Right renal cortex interstitium (tissue), 3 donors: ENCODE measurements around the gene UPK3A. TPM values are rescaled to one million over a fixed set of nuclear protein-coding genes. Genes with fewer than 3 reads are reported as not detected.
"Not testable (repeated sequence)": the region's sequence is repeated elsewhere in the genome, so short reads cannot be mapped to it uniquely, and the experiment has no call there.

Experiments used
- DNase-seq, 3 donors: peaks; one replicate each; pipeline ENCODE4 v3.0.0-alpha.2; 2013; ENCODE audit warnings: low read depth in 3 of 3, low spot score in 2 of 3
- polyA plus RNA-seq, 3 donors: library from polyadenylated mRNA; unstranded; fragments of 120-200 nt; gene quantifications; one replicate each; pipeline ENCODE4 v1.2.1, GENCODE V29; 2013; ENCODE audit not compliant: insufficient read length in 3 of 3

Gene UPK3A
- polyA plus RNA-seq, 3 donors: 0.15 to 1.8 (median 1.3) TPM

DNA sequence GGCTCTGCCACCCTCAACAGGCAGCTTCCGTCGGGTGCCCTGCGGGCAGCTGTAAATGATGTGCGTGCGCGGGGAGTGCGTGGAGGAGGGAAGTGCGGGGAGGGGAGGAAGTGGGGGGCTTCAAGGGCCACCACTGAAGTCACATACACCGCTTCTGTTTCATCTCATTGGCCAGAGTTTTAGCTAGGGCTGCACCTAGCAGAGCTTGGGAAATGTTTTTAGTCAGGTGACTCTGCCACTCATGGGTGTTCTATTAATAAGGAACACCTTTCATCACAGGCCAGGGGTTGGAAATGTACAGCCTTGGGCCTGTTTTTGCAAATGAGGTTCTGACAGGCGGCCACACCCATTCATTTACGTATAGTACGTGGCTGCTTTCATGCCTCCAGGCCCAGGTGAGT lies 39.6 kb downstream of the UPK3A start:
- no peak for DNase-seq

DNA sequence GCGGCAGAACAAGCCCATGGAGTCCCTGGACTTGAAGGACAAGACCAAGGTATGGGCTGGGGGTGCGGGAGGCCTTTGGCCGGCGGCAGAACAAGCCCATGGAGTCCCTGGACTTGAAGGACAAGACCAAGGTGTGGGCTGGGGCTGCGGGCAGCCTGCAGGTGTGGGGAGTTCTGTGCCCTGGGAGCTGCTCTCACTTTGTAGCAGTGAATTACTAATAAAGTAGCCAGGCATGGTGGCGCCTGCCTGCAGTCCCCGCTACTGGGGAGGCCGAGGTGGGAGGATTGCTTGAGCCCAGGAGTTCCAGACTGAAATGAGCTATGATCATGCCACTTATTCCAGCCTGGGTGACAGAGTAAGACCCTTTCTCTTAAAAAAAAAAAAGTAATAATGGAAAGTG lies 43.5 kb downstream of the UPK3A start:
- DNase-seq: not testable (repeated sequence)

DNA sequence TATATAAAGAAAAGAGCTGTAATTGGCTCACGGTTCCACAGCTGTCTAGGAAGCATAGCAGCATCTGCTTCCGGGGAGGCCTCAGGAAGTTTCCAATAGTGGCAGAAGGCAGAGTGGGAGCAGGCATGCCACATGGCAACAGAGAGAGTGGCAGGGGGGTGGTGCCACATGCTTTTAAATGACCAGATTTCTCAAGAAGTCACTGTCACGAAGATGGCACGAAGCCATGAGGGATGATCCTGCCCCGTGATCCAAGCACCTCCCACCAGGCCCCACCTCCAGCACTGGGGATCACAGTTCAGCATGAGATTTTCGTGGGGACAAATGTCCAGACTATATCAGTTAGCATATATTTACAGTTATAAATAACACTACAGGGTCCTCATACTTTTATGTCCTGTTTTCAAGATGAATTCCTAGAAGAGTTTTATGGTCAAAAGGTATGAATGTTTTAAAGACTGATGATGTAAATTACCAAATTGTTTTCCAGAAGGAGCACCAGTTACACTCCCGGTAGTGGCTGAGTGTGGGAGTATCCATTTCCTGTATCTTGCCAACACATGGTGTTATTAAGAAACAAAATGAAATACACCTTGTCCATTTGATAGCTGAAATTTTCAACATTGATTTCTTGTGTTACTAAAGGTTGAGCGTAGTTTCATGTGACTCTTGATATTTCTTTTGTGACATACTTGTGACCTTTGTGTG lies 44.2 kb downstream of the UPK3A start:
- DNase-seq: no peak

DNA sequence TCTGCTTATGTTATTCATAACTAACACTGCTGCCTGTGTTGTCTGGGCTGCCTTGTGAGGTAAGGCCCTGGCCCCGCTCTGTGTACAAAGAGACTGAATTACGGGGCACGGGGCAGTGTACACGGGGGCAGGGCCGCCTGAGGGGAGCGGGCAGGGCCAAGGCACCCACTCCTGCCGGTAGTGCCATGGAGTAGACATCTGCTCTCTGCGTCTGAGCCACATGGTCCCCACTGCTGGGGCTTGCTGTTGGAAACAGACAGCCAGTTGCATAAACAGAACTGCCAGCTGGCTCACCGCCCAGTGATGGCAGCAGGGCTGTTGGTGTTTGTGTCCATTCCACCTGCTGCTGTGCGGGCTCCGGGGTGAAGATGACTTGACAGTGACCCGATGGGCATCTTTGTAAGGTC lies 44.8 kb downstream of the UPK3A start:
- no peak for DNase-seq

DNA sequence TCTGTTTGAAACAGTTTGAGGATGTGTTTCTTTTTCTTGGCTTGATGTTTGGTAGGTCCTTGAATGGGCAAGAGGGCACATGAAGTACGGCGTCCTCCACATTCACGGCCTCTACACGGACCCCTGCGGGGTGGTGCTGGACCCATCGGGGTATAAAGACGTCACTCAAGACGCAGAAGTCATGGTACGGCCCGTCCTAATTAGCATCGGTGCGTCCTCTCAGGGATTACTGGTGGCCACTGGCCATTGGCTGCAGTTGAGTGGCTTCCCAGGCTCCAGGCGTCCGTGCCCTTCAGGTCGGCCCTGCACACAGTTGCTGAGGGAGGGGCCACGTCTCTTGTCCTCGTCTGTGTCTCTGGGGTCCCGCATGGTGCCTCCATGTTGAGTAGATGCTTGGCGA lies 45.8 kb downstream of the UPK3A start:
- no peak for DNase-seq

DNA sequence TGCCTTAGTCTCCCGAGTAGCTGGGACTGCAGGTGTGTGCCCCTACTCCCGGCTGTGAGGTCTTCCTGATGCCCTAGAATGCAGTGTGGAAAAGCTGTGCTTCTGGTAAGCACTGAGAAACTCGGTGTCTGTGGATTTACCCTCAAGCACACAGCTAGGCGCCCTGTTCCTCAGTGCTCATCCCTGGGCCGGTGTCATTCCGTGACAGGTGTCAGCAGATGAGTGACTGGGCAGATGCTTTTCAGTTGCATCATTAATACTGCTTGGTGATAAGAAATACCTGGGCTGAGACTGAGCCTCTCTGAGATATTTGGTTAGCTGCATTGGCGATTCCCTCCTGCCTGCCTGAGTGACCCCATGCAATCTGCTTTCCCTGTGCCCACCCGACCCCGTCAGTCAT lies 46.7 kb downstream of the UPK3A start:
- DNase-seq: no peak

DNA sequence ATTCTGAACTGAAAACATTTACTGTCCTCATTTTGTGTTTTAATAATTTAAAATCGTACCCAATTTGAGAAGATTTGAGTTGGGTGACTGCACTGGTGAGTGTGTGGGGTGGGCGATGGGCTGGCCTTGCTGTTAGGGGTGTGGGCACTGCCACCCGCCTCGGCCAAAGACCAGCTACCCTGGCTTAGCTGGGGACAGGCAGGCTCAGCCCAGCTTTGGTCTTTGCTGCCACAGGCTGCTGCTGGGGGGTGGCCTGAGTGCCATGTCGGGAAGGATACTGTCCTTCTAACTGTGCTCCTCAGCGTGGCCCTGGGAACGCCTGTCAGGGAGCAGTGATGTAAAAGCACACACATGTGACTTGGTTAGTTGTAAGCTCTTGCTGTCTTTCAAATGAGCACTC lies 47.3 kb downstream of the UPK3A start:
- DNase-seq: no peak

DNA sequence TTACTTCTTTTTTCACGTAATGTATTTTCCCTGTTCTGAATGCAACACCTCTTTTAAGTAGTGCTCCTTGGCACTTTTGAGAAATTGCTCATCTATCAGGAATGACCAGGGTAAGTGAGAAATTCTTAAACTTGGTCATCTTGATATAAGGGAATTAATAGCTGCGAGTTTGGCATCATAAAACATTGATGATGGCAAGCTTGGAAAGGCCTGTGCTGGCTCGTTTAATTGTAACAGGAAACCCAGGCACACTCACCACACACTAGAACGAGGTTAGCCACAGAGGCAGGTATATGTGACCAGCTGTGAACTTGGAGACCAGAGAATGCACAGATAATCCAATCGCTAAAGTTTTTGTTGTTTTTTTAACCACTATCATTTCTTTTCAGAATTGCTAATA lies 49.3 kb downstream of the UPK3A start:
- DNase-seq: no peak

DNA sequence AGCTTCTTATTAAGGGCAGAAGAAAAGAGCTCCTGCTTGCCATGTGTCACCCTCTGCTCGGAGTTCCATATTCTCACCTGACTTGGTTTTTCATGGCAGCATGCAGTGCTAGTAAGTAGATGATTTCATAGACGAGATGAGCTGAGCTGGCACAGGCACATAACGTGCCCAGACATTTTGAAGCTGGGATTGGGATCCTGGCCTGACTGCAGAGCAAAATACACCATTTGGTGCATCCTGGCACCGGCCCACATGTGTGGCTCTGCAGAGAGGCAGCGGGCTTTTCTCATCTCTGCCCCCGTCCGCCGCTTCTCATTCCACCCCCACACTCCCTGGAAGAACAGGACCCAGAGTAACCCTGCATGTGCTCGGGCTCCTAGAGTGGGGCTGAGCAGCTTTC lies 49.8 kb downstream of the UPK3A start:
- DNase-seq: no peak

DNA sequence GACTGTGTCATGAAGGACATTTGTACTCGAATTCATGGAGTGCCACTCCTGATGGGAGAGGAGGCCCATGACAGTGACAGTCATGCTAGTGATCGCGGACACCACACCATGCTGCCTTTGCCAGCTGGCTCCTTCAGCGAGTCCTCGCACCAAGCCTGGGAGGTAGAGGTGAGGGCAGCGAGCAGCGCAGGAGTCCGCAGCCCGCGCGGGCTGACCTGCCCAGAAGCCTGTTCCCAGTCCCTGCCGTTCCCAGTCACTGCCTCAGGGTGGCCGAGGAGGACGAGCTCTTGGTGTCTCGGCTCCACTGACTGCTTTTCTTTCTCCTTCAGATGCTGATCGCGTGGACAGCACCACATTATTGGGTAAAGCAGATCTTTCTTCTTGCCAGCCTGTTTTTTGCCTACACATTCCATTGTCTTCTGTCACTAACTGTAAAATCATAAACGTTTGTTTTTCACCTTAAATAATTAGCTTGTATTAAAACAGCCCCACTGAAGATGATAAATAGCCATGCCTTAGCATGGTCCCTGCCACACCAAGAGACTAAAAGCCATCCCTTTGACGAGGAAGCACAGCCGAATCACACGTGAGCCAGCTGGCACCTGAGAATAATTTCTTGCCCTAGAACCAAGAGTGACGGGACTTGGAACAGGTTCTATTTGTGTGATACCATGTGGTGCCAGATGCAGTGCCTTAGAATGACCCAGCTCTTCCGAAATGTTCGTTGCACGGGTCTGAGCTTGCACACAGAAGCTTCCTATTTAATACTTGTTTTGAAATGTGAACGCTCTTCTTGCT lies 50.5 kb downstream of the UPK3A start:
- DNase-seq: no peak

DNA sequence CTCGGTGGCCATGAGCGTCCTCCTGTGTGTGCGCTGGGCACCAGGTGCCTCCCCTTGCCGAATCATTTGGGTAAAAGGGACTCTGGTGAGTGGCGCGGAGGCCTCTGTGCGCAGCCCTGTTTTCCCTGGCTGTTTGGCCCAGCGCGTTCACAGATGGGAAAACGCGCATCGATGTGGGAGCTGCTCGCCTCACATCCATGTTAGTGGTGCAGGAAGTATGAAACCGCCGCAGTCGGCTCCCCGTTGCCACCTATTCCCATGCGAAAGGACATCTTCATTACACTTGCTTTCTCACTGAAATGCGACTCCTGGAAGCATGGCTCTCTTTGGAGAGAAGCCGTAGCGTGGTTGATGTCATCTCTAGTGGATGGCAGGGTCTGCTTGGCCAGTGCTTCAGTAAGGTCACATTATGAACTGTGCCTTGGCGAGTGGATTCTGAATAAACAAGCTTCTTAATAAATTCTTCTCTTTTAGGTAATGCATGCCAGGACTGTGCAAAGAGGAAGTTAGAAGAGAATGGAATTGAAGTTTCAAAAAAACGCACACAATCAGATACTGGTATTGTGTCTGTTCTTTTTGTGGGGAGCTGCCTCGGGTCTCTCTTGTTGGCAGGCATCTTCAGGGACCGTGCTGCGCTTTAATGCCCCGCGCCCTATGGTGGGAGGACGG lies 51.2 kb downstream of the UPK3A start:
- DNase-seq: no peak

DNA sequence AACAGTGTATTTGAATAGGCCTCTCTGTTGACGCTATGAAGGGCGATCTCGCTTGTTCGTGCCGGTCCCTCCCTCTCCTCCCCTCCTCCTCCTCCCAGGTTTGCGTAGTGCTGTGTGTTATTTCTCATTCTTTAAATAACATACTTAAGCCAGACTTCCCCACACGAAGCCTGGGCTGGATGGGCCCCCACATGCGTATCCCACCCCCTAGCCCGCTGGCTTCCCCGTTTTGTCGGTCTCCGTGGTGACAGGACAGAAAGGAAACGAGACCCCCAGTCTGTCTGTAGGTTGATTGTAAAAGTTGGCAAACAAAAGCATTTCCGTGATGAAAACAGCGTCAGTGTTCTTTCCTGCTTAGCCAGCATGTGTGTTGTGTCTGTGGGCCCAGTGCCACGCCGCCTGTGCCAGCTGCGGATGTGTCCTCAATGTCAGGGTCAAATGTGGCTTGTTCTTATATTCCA lies 52.3 kb downstream of the UPK3A start:
- no peak for DNase-seq

DNA sequence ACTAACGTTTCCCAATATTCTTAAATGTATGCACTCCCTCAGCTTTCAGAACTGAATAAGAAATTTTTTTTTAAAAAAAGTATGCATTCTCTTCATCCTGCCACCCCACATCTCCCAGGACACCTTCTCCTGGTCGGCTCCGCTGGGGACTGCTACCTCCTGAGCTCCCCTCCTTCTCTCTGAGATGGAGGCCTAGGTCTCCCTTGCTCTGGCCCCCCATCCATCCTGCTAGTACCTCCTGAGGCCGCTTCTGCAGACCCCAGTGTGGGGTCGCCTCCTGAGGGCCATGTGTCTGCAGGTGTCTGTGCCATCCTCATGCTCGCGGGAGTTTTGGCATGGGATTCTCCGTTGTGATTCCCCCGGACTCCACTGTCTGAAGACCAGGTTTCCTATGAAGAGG lies 52.8 kb downstream of the UPK3A start:
- no peak for DNase-seq

DNA sequence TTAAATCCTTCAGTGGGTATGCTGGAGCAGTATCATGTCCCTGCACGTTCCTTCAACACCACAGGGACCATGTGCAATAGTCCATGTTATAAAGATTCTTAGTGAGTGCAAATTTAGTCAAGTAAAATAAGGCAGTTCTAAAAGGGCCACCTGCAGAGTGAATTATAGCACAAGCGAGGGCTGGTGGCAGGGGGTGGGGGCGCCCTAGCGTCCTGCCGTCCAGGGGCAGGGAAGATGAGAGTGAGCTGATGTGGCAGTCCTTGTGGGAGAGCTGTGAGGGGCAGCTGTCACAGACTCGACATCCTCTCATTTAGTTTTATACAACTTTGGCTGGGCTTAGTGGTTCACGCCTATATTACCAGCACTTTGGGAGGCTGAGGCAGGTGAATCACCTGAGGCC lies 54.0 kb downstream of the UPK3A start:
- no peak for DNase-seq

DNA sequence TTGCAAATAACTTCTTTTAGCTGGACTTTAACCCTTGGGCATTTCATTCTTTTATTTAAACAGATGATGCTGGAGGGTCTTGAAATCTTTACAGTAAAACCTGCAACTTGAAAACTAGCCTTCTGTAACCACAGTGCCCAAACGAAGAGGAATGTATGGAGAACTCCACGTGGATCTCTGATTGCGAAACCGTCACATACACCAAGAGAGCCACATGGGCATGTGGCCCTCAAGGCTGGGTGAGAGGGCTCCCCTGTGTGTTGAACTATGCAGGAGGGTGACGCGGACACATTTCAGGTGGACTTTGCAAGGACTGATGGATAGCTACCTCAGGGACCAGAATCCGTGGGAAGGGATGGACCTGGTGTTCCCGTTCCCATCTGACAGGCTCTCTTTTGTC lies 55.6 kb downstream of the UPK3A start:
- DNase-seq: no peak

DNA sequence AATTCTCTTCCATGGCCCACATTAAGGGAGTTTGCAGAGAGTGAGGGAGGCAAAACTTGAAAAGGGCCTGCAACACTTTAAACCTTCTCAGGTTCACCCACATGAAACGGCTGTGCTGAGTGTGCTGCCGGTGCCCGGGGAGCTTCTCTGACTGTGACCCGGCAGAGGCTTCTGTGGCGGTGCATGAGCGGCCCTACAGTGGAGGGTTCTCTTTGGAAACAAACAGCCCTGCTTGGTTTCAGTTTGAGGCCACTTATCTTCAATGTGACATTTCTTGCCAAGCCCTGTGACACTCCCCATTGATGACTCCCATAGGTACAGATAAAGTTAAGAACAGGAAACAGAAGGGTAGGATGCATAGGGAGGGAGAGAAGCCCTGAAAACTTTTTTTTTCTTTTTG lies 56.7 kb downstream of the UPK3A start:
- no peak for DNase-seq

DNA sequence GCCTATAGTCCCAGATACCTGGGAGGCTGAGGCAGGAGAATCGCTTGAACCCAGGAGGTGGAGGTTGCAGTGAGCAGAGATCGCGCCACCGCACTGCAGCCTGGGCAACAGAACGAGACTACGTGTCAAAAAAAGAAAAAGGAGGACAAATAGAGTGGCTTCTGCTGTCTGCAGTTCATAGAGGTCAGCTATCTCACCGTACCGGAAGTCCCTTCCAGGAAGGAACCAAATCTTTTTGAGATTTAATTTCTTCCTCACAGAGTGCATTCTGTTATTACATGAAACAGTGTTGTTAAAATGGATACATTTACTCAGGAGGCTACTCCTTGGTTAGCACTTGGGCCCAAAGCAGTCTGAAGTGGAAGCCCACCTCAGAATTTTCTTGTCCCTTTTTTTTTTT lies 58.4 kb downstream of the UPK3A start:
- no peak for DNase-seq

DNA sequence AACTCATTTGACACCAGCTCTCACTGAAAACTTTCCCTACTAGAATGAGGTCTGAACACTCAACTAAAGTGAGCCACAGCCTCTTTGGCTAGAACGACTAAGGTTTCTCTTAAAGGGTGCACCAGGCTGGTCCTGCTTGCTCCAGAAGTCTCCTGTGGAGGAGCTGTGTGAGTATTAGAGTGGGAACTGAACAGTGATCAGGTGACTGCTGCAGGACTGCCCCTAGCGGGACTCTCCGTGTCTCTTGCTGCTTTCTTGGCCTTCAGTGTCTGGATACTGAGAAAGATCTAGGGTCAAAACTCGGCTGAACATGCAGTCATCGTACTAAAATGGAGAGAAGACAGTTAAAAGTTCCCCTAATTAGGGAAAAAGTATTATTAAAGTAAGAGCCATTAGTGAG lies 59.6 kb downstream of the UPK3A start:
- no peak for DNase-seq
